Measurements from ENCODE around the gene C11orf58. TPM values are rescaled to one million over a fixed set of nuclear protein-coding genes. Genes with fewer than 3 reads are reported as not detected.

The C11orf58 gene
- 152 and 164 TPM in 2 replicates for total RNA-seq (2014; rRNA removed; shearing (Covaris generic))

DNA sequence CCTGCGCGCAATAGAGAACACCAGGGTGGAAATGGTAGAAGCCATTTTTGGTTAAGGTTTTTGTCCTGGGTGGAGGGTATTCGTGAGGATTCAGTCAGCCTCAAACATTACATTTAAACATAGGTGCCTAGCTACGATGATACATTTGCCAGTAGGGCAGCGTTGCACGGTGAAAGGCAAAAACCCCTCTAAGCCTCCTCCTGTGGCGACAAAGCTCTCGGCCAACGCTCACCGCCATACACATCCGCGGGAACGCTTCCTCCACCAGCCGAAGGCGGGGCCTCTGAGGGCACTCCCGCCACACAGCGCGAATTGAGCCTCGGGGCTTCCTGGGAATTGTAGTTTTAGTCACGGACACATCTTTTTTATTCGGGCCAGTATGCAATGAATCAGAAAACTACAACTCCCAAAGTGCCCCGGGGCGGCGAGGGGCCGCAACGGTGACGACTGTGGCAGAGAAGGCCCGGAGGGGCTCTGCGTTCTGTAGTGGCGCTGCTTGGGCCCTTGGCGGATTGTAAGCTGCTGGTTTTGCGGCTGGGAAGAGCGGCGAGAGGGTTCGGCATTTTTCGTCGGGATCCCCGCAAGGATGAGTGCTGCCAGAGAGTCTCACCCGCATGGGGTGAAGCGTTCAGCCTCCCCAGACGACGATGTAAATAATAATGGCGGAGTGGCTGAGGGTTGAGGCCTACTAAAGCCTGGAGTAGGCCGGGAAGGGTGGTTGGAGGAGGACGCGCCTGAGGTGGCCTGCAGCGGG lies at the start of gene C11orf58:
C11orf58 (plus strand) TSS at position 455 of the 754 bp plus-strand sequence; CDS start at position 587, 132 bp downstream.
- peak; percentile 96 for DNase-seq (ENCODE audit: low read depth)

DNA sequence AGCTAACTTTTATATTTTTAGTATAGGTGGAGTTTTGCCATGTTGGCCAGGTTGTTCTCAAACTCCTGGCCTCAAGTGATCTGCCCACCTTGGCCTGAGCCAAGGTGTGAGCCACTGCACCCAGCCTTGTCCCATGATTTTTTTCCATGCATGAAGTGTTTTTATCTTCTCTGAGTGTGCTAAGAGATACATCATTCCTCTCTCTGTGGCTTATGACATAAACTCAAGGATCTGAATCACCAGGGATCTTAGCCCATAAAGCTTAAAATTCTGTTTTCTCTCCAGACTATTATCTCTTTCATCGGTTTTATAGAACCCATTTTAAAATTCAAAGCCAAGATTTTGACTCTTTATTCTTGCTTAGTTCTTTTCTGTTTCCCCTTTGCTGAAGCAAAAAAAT lies 48.4 kb upstream of the C11orf58 start:
- DNase-seq (ENCODE audit: low read depth) = no peak

DNA sequence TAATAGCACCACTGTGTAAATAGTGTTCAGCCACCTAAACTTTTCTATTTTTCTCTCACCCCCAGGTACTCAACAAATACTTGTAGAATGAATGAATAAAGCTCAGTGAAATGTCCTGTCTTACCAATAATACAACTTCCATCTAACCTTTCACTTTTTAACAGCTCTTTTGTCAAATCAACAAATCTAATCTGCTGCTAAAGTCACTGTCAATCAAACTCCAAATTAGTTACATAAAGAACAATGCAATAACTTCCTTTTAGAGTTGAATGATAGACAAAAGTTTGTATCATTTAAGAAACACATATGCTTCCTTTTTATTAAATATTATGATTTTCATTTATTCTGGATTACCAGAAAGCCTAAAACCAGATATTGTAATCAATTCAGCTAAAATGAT lies 34.7 kb upstream of the C11orf58 start:
- DNase-seq (ENCODE audit: low read depth) = no peak

DNA sequence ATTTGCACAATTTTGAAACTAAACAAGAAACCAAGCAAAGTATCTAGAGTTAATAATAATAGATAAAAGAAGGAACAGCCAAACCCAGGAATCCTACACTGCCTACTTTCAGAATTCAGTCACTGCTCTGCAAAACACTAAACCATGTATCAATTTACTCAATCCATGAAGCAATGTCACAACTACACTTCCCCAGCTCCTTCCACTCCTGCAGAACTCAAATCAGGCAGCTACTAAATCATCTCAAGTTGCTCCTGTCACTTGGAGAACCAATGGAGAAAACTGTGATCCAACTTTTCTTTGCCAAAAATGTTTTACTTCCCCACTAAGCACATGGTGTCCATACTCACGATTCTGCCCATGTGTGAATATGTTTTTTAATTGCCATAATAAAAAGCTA lies 24.9 kb upstream of the C11orf58 start:
- DNase-seq (ENCODE audit: low read depth) = no peak

DNA sequence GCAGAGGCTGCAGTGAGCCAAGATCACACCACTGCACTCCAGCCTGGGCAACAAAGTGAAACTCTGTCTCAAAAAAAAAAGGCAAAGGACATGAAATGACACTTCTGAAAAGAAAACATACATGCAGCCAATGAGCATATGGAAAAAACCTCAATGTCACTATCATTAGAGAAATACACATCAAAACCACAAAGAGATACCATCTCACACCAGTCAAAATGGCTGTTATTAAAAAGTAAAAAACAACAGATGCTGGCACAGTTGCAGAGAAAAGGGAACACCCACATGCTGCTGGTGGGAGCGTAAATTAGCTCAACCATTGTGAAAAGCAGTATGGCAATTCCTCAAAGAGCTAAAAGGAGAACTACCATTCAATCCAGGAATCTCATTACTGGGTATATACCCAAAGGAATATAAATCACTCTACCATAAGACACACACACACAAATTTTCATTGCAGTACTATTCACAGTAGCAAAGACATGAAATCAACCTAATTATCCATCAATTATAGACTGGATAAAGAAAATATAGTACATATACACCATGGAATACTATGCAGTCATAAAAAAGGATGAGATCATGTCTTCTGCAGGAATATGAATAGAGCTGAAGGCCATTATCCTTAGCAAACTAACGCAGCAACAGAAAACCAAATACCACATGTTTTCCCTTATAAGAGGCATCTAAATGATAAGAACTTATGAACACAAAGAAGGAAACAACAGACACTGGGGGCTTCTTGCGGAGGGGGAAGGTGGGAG lies 15.7 kb upstream of the C11orf58 start:
- no peak for DNase-seq (ENCODE audit: low read depth)

DNA sequence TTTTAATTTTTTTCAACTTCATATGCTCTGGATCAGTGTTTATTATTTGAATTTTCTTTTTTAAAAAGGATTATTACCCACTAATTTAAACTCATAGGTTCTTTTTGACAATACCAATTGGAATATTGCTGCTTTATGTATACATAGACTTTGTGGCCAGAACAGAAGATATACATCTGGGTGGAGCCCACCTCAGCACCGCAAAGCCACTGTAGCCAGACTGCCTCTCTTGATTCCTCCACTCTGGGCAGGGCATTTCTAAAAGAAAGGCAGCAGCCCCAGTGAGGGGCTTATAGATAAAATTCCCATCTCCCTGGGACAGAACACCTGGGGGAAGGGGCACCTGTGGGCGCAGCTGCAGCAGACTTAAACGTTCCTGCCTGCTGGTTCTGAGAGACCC lies 10.6 kb upstream of the C11orf58 start:
- DNase-seq (ENCODE audit: low read depth) = no peak

DNA sequence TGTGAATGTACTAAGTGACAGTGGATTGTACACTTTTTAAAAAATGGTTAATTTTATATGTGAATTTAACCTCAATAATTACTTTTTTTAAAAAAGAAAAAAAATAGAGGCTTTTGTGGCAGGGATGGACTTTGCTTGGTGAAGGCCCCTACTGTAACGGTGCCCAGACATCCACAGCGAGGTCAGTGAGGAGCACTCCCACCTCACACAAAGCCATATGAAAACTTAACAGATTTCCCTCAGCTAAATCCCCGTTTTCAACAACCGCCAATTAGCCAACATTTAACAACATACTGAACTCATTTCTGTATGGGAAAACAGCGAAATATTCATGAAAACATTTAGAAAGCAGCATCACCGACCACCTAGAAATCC lies 642 bp upstream of the C11orf58 start:
- DNase-seq (ENCODE audit: low read depth) = no peak

DNA sequence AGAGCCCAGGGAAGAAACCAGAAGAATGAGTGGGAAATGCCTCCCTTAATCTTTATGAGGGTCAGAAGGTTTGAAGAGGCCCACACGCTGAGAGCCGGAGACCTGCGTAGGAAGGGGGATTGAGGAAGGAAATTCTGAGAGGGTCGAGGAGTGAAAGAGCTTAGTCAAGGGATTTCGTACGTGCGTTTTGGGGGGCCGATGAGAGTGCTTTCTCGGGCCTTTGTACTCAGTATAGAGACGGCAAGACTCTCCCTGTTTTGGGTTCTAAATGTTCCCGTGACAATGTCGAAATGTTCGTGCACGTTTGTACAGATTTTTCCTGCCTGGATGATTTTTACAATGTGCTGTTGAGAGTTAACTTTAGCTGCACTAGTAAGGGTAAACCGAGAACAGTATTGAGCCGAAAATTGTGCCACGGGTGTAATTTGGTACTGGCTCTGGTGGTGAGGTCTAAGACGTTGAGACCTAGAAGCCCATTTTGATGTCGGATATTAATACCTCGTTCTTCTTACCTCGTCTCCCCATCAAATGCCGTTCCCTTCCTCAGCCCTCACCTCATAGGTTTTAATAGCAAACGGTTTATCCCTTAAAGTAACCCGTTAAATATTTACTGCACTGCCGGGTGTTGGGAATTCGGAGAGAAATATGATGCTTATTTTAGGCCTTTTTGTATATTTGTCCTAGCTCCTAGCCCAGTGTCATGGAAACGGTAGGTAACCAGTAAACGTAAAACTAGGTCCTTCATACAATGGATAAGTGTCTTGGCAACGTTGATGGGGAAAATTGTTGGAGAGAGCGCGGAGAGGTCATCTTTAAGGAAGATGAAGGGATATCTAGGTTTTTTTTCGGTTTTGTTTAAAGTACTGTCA lies 734 bp downstream of the C11orf58 start:
- peak; percentile 4 for DNase-seq (ENCODE audit: low read depth)

DNA sequence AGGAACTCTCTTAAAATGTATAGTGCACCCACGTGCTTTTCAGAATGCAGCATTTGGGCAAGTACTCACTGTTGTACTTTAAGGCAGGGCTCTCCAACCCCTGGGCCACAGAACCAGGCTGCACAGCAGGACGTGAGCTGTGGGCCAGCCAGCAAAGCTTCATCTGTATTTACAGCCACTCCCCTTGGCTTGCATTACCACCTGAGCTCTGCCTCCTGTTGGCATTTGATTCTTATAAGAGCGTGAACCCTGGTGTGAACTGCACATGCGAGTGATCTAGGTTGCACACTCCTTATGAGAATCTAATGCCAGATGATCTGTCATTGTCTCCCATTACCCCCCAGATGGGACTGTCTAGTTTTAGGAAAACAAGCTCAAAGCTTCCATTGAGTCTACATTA lies 3.0 kb downstream of the C11orf58 start:
- DNase-seq (ENCODE audit: low read depth) = no peak

DNA sequence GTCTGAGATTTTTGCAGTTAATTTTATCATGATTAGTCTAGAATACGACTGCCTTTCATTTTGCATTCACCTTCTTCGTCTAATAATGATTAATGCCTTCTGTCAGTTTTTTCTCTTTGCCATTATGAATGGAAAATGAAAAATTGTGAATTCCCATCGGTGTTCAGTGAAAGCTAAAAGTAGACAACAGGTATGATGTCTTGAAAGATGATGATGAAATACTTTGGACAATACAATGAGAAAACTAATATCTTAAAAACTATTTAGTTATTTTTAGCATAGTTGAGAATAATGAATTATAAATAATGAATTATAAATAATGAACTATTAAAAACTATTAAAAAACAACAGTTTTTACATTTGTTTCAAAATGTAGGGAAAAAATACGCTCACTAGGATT lies 5.0 kb downstream of the C11orf58 start:
- DNase-seq (ENCODE audit: low read depth) = no peak

DNA sequence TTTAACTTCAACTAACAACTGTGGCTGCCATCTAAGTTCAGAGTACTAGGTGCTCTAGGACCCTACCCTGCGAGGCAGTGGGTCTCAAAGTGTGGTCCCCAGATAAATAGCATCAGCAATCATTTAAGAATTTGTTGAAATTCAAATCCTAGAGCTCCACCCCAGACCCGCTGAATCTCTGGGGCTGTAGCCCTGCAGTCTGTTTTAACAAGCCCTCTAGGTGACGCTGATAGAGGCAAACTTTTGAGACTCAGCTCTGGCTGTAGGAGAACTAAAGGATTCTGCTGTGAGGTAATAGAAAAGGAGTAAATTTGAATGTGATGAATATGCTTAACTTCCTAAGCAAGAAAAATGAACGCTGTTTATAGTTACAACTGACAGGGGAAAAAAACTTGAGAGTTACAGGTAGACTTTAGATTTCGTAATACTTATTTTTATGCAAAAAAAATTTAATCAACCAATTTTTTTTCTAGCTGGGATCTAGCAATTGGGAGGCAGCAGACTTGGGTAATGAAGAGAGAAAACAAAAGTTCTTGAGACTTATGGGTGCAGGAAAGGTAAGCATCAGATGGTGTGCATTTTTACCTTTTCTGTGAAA lies 5.8 kb downstream of the C11orf58 start:
- DNase-seq (ENCODE audit: low read depth) = no peak

DNA sequence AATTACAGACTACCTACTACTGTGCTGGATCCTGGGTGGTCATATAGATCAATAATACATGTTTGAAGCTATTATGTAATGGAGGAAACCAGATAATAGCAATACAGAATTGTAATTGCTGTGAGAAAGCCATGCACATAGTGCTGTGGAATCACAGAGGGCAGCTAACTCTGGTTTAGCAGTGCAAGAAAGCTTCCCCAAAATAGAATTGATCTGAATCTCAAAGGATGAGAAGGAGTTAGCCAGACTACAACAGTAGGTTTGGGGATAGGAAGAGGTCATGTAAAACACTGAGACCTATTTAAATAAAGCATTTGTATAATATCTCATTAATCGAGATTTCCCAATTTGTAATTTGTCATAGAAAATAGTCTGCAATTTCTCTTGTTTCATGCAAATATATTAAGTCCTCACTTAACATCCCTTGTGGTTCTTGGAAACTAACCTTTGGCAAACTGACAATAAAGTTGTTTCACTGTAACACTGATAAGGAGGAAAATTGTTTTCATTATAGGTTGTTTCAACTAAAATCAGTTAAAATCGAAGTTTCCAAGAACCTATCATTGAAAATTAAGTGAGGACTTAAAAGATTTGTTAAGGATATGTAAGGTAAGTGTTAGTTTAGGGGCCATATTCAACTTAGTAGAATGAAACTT lies 7.6 kb downstream of the C11orf58 start:
- DNase-seq (ENCODE audit: low read depth) = no peak

DNA sequence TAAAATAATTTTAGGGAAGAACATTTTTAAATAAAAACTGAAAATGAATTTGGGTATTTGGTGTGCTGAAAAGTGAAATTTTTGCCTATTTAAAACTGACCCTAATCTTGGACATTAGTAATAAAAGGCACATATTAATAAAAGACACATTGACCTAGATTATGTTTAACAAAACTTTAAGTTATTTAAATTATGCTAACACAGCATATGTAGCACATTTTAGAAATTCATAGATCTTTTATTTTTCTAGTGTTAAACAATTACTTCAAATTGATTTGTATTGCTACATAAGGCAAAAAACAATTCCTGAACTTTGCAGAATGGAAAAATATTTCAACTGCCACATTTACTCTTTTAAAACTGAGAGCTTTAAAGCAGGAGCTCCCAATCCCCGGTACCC lies 10.6 kb downstream of the C11orf58 start:
- no peak for DNase-seq (ENCODE audit: low read depth)

DNA sequence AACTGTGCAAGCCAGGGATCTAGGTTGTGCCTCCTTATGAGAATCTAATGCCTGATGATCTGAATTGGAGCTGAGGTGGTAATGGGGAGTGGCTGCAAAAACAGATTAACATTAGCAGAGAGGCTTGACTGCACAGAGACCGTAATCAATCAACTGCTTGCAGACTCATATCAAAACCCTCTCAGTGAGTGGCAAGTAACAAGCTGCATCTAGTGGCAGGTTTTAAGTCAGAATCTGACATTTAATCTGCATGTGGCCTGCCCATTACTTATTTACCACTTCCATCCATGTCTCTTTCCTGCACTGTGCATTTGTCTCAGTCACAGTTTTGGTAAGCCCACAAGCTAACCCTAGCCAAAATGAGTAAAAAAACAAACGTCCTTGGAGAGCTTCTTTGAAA lies 11.2 kb downstream of the C11orf58 start:
- DNase-seq (ENCODE audit: low read depth) = no peak

DNA sequence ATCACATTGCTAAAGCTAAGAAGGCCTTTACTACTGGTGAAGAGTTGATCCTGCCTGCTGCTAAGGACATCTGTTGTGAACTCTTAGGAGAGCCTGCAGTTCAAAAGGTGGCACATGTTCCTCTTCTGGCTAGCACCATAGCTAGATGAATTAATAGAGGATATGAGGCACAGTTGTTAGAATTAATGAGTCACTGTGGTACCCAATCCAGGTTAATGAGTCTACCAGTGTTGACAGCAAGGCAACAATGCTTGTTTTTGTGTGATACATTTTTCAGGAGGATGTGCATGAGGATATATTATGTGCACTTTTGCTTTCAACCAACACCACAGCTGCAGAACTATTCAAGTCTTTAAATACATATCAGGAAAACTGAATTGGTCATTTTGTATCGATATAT lies 12.0 kb downstream of the C11orf58 start:
- no peak for DNase-seq (ENCODE audit: low read depth)

DNA sequence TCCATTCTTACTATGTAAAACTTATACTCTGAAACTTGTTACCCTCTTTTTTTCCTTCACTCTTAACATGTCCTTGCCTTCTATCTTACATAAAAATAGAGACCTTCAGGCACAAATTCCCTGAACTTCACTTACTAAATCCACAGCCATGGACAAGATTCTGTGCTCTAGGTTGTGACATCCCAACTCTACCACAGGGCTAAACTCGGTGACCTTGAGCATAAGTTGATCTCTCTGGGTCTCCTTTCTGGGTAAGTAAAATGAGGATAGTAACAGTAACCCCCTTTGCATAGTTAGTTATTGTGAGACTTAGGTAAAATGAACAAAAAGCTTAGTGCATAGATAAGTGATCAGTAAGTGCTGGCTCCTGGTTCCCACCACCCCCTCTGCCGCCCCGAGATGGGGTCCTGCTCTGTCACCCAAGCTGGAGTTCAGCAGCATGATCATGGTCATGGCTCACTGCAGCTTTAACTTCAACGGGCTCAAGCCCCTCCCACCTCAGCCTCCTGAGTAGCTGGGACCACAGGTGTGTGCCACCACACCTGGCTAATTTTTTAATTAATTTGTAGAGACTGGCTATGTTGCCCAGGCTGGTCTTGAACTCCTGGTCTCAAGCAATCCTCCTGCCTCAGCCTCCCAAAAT lies 20.1 kb downstream of the C11orf58 start:
- DNase-seq (ENCODE audit: low read depth) = no peak

DNA sequence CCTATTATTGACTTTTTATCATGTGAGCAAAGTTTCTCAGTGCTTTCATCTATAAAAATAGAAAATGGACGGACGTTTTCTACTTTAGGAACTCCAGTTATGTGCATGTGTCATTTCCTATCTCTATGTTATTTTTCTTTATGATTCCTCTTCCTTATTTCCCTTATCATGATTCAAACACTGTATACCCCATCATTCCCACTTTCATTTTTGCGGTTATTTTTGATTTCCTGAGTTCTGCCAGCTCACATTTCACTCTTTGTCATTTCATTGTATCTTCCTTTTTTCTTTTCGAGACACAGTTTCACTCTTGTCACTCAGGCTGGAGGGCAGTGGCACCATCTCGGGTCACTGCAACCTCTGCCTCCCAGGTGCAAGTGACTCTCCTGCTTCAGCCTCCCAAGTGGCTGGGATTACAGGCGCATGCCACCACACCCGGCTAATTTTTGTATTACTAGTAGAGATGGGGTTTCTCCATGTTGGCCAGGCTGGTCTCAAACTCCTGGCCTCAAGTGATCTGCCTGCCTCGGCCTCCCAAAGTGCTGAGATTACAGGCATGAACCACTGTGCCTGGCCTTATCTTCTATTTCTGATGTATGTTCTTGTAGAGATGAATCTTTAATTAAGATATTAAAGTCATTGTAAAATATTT lies 21.5 kb downstream of the C11orf58 start:
- no peak for DNase-seq (ENCODE audit: low read depth)

DNA sequence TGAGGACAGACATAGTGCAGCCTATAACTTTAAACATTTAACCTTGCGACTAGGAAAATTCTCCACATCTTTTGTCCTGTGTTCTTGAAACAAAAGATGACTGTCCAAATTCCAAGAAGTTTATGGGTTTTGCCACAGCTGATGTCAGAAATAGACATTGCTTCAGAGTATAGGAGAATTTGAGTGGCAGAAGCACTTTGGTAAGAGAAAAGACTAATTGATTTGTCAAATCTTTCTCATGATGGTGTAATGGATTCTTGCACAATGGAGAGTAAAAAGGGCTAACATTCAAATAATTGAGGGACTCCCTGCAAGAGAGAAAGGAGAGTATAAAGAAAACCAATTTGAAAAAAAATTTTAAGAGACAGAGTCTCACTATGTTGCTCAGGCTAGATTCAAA lies 25.3 kb downstream of the C11orf58 start:
- DNase-seq (ENCODE audit: low read depth) = no peak

DNA sequence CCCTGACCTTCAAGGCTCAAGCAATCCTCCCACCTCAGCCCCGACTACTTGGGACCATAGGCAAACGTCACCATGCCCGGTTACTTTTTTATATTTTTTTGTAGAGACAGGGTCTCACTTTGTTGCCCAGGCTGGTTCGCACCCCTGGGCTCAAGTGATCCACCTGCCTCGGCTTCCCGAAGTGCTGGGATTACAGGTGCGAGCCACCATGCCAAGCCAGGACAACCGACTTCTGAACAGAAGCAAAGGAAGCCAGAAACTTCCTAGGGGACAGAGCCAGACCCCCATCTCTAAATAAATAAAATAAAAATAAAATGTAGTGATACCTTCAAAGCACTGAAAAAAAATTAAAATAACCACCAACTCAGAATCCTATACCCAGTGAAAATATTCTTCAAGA lies 26.4 kb downstream of the C11orf58 start:
- no peak for DNase-seq (ENCODE audit: low read depth)

DNA sequence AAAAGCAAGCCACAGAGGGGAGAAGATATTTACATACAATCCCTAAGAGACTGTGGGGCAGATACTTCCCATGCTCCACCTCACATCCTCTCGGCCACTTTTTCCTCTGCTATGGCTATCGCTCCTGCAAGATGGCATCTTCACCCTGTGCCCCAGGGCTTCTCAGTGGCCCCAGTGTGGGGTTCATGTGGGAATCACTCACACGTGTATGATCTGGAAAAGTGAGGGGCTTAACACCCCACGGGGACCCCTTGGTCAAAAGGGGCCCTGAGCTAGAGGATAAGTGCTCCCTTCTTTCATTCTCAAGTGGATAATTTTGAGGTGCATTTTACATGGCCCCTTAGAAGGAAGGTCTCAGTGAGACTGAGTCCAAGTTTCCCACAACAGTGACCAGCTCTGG lies 28.7 kb downstream of the C11orf58 start:
- no peak for DNase-seq (ENCODE audit: low read depth)
